GM11168 (cell line): ENCODE measurements around the gene AGBL4.

Source experiments
- in situ Hi-C: fragments of 300-500 bp; cut with MboI; formaldehyde crosslinking; loops from one replicate; pipeline ENCODE4 v1.12.0; 2022; ENCODE audit warnings: low sequenced_read_pairs; ENCODE audit not compliant: unreplicated experiment

Gene AGBL4

DNA sequence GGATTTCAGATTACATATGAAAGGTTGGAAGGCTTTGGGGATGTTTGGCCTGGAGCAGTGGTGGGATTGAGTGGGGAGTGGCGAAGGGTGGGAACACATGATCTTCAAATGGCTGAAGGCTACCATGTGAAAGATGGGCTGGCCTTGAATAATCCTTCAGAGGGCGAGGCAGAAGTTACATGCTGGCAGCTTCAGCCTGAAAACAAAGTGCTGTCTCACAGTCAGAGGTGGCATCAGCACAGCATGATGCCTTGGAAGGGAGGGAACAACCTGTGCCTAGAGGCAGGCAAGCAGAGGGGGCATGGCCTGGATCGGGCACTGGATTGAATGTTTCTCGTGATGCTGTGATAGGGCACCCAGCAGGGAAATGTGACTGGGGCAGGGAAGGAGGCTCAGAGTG lies 1377.9 kb downstream of the AGBL4 start:
- in situ Hi-C loops: no loop called here

DNA sequence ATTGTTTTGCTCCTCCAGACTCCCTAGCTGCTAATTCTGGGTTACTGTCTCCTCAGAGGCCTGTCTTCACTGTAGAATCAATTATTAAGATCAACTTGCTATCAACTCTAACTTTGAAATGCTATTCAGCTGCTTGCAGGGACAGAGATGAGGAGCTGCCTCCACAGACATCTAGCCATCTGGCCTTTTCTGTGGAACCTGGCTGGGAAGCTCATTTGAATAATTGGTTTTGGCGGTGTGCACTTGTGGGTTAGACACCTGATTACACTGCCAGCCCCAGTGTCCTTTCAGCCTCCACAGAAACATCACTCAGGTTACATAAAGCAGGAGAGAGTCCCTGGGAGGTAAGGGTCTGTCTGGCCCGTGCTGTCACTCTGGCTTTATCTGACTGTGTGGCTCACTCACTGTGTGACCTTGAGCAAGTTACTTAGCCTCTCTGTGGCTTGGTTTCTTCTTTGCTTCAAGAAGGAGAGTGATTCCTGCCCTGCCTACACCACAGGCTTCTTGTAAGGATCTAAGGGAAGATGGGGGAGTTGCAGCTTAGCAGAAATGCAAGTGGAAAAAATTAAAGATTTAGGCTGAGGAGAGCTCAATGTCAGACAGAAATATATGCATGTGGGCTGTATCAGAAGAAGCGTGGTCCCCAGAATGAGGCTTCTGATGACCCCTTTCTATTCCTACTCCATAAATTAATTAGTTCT lies 1378.7 kb downstream of the AGBL4 start:
- in situ Hi-C loops: no loop called here

DNA sequence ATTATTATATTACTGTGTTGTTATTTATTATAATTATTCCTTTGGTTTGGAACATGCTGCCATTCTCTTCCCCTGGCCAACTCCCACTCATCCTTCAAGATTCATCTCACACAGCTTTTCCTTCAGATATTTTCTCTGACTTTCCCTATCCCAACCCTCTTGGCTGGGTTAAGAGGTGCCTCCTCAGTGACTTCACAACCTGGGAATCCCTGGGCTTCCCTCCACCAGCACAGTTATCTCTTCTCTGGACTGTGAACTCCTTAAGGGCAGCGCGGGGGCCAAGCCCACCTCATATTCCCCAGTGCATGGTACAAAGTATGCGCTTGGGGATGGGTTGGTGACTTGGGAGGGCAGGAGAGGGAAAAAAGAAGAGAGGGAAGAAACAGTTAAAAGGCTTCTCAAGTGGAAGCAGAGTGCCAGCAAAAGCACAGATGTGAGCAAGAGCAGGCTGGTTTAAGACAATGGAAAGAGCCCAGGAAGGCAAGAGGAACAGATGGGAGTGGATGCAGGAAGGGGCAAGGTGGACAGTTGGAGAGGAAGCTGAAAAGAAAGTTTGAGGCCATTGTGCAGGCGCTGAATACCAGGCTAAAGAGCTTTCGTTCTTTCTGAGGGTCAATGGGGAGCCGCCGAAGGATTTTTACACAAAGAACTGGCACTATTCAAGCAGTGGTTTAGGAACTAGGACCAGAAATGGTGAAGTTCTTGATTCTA lies 1379.4 kb downstream of the AGBL4 start:
- in situ Hi-C loops: no loop called here

DNA sequence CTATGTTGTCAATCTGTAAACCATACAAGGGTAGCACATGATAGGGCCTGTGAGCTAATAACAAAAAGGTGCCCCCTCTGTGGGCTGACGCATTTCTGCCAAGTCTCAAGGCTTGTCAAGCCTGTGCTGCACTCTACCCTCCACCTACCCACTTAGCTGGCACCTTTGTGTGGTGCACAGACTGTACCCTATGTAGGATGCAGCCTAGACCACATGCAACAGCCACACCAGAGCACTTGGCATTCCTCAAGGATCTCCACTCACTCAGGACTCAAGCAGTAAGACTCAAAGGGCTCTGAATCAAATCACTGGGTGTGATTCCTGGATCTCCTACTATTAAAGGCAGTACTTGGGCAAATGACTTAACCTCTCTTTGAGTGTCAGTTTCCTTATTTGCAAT lies 1380.6 kb downstream of the AGBL4 start:
- in situ Hi-C loops: no loop called here

DNA sequence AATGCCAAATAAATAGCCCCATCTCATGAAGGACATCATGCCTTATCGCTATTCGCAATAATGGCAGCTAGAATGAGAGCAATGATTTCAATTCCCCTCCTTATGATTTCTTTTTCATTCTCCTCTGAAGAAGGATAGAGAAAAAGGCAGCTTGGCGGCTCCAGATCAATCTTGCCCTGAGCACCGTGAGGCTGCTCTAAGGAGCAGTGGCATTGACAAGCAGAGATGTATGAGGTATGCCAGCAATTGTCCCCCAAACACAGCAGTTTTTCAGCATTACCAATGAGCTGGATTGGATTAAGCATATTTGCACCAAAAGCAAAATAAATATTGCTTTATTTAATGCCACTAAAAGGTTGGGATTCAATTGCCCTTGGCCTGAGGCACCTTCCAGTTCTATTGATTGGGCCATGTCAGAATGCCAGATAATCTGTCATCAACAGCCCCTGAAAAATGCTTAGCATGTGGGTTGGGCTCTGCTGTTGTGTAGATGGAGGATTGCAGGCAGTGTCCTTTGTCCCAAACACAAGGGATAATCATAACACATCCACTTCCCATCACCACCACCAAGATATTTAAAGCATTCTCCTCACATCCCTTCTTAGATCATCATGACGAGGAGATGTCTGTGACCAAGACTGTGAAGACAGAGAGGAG lies 1382.8 kb downstream of the AGBL4 start:
- in situ Hi-C loops: no loop called here

DNA sequence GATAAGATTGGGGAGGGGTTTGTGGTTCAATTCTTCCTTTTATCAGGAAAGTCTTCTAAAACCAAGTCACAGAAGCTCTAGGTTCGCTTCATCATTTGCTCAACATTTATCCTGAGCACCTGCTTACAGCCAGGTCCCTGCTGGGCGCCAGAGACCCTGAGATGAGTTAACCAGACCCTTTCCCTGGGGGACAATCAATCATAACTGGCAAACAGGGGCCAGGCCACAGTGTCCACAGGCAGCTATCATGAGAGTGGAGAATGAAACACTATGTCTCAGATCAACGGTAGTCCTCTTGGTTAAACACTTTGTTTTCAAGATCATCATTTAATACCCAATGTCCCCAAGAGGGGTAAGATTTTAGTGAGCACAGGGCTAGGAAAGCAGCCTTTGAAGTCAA lies 1393.9 kb downstream of the AGBL4 start:
- in situ Hi-C loops: no loop called here

DNA sequence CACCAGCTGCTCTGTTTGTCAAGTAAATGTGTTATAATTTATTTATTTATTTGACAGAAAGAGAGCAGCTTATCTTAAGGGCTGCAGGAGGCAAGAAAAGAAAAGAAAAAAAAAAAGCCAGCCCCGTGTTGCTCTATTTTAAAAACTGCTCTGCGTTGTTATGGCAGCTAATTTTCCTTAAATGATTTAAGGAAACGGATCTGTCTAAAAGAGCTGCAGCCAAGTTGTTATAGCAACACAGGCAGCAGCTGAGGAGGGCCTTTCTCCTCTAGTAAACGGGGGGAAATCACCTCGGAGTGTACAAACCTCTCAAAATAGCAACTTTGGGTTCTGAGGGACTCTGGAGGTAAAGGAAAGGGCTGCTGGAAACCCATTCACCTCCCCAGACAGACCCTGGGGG lies 1396.3 kb downstream of the AGBL4 start:
- in situ Hi-C loops: no loop called here

DNA sequence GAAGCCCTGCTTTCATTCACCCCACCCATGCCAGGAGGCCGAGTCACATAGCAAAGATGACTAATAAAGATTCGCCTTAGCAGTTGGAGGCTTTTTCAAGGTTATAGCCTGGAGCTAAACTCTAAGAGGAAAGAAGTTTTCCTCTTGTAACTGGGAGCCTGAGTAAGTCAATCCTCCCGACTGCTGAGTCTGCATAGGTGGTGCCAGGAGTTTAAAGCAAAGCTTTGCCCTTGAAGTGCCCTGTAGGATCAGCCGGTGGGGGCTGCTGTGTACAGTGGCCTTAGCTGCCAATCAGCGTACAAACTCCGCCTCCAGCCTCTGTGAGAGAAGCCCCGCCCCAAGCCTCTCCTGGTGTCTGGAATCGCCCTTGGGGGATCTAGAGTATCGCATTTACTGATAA lies 1404.2 kb downstream of the AGBL4 start:
- in situ Hi-C loops: no loop called here

DNA sequence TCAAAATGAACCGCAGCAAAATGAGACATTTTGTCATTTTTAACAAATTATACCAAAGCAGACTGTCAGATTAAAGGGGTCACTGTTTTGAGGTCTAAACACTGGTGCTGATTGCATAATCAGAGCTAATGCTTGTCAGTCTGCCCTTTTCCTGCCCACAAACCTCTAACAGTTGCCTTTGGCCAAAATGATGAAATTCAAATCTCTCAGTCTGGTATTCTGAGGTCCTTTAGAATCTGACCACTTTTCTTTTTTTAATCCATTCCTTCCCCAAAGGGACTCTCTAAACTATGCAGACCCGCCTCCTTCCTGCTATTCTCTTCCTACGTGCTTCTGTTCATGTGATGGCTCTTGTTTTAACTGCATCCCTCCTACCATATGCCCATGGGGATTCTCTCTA lies 1406.5 kb downstream of the AGBL4 start:
- in situ Hi-C loops: no loop called here

DNA sequence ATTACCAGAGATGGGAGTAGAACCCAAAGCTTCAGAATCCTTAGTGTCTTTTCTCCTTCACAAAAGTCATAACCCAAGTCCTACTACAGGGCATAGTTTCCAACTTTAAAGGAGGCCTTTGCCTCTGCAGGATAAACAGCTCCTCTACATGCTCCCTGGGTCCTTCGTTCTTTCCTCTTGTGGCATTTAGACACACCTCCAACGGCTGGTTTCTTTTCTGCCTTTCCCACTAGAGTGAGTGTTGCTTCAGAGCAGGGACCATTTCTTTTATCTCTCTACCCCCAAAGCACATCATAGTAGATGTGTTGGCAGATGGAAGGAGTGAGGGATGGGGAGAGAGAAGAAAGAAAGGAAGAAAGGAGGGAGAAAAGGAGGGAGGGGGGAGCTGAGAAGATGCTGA lies 1407.0 kb downstream of the AGBL4 start:
- in situ Hi-C loops: no loop called here

DNA sequence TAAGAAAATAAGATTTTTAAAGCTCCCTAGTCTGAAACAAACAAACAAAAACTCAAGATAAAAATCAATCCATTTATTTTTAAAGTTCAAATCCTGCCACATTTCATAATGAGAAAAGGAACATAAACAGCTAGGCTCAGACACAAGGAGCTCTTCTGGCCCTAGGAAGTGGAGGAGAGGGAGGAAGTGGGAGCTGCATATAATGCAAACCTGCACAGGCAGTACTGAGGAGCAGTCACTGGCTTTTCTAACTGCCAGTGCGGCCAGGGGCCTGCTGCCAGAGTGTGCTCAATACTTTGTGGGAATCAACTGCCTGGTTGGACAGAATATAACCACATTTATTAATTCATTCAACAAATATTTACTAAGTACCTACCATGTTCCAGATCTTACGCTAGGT lies 1411.9 kb downstream of the AGBL4 start:
- in situ Hi-C loops: no loop called here

DNA sequence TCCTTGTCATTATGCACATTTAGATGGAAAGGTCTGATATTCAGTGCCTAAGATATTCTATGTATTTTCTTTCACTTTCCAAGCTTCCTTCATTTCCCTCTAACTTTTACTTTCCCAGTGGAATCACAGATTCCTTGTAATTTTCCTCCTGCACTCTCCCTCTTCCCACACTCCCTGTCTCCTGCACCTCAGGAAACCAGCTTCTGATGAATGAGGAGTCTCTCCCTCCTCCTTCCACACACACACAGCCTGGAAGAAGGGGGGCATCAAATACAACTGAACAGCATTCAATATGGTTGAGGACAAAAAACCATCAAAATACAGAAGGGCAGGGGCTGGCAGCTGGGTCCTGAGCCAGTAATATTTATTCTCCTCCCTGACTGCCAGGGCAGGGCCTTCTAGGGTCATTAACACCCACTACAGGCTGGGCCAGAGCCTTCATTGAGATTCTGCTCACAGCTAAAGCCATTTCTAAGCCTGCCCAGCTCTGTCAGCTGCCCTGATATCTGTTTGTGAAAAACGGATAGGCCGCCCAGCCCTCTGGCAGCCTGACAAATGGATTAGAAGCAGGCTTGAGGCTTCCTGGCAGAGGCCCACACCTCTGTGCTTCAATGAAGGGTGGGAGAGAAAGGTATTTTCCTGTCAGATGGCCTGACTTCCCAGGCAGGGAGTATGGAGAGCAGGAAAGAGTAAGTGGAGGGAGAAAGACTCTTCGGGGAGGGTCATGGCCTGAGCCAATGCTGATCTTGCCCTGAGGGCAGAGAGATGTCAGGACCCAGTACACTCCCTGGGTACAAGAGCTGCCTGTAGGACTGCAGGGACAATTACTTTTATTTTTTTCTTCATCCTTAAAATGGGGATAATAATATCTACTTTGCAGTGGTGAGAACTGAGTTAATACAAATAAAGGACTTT lies 1412.9 kb downstream of the AGBL4 start:
- in situ Hi-C loops: no loop called here

DNA sequence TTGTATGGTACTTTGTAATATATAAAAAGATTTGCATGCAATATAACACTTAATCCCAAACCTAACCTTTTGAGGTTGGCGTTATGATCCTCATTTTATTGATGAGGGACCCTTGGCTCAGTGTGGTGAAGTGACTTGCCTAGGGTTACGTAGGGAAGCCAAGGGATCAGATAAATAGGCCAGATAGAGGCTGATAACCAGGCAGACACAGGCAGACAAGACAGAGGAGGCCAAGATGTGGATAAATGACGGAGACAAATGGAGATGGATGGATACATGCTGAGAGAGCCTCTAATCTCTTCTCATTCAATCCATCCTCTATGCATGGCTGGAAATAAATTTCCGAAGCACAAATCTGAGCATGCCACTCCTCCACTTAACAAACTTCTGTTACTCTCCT lies 1414.9 kb downstream of the AGBL4 start:
- in situ Hi-C loops: no loop called here

DNA sequence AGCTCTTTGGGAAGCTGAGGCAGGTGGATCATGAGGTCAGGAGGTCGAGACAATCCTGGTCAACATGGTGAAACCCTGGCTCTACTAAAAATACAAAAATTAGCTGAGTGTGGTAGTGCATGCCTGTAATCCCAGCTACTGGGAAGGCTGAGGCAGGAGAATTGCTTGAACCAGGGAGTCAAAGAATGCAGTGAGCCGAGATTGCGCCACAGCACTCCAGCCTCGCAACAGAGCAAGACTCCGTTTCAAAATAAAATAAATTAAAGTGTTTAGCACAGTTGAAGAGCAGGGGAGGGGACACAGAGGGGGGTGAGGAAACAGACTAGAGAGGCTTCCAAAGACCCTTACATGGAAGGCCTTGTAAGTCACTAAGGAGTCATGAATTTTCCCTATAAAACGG lies 1420.5 kb downstream of the AGBL4 start:
- in situ Hi-C loops: no loop called here

DNA sequence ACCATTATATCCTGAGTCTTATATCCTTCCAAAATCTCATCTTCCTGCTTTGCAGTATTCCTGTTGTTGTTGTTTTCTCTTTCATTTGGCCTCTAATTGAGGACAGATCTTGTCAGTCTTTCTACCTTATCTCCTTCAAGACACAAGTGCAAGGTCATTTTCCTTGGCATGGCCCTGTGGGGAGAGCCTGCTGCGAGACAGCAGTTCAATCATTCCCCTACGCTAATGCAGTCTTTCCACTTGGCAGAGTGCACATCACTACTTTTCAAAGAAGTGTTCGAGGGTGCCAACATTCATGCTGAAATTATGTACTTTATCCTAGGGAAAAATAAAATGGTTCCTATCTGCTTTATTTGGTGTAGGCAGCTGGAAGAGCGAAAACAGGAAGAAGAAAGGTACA lies 1421.4 kb downstream of the AGBL4 start:
- in situ Hi-C loops: no loop called here

DNA sequence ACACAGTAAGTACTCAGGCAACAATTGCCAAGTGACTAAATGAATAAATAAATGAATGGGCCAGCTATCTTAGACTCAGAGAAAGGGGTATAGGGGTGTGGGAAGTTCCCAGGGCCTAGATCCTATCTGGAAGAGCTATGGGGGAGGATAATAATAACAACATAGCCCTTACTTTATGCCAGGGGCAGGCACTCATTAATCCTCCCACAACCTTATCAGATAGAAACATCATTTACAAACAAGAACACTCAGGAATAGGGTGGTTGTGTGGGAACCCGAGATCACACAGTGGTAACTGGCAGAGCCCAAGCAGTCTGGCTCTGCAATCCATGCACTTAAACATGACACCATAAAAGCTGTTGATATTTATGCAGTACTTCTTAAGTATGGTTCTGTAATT lies 1423.6 kb downstream of the AGBL4 start:
- in situ Hi-C loops: no loop called here

DNA sequence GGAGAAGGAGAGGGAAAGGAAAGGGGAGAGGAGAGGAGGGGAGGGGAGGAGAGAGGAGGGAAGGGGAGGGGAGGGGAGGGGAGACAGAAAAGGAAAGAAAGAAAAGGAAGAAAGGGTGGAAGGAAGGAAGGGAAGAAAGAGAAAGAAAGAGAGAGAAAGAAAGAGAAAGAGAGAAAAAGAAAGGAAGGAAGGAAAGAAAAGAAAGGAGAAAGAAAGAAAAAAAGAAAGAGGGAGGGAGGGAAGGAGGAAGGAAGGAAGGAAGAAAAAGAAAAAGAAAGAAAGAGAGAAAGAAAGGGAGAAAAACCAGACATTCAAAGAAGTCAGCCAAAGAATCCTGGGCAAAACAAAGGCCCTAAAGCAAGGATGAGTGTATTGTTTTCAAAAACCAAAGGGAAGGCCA lies 1426.1 kb downstream of the AGBL4 start:
- in situ Hi-C loops: no loop called here

DNA sequence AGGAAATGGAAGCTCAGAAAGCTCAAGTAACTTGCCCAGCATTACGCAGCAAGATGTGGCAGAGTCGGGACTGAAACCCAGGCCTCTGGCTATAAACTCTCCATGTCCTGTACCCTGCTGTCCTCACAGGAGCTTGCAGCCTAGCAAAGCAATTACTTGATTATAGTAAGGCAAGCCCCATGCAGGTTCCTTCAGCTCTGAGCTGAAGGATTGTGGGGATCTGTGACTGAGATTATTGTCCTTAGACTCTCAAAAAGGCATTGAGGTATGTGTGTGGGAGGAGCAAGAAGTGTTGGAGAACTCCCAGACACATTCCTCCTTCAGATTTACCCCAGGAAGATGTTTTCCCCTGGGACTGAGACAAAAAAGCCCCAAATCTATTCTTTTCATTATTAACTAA lies 1427.7 kb downstream of the AGBL4 start:
- in situ Hi-C loops: no loop called here

DNA sequence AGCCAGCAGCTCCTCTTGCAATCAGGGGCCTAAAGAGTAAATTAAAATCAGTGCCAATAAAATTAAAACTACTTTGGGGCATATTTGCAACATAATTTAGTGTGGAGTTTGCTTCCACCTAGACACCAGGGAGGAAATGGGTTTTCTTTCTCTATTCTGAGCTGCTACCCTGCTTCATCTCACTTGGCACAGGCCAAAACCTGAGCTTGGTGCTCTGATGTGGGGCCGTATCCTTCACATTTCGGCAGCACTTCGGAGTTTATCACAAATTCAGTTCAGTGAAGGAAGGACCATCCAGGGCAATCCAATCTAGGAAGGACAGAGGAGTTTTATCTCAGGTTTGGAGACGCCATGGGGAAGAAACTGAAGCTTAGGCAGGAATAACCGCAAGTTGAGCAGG lies 1428.1 kb downstream of the AGBL4 start:
- in situ Hi-C loops: no loop called here

DNA sequence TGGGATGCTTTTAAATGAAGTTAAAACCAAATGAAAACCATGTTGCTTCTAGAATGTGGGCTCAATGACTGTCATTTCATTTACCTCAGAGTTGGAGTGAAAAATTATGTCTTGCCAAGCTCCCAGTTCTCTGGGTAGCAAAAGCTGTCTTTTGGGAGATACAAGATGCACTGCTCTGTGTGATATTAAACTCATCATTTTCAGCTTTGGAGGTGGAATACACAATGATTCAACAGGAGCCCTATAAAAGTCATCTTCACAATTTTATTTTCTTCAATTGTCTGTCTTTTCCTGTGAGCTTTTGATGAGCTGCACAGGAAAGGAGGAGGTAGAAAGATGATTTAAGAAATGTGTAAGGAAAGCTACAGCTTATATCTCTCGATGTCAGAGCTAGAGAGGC lies 1431.4 kb downstream of the AGBL4 start:
- in situ Hi-C loops: no loop called here

DNA sequence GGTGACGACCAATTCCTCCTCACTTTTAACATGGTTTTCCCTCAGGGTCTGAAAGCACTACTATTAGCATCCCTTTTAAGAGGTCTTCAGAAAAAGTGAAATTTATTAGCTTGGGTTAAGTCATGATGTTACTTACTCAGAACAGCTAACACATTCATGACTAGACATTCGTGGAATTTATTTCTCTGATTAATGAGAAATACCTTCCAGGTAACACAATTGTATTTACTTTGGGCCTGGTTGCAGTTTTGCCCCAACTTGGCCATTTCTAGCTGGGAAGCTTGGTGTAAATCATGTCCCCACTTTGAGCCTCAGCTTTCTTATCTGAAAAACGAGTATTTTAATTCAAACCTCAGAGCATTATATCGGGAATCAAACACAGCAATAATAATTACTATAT lies 1432.6 kb downstream of the AGBL4 start:
- in situ Hi-C loops: no loop called here
